ENCODE data around the gene SRRM5. TPM values are rescaled to one million over a fixed set of nuclear protein-coding genes. Genes with fewer than 3 reads are reported as not detected.
"Not testable (repeated sequence)": the region's sequence is repeated elsewhere in the genome, so short reads cannot be mapped to it uniquely, and the experiment has no call there.

The SRRM5 gene
- total and polyA plus RNA-seq, 7 donors = 0.27 to 1.1 (median 0.51) TPM; not detected in 3

- 85 to 88% methylated on average over 2 of the region's 2 CpGs for WGBS, 2 donors
- TF ChIP-seq POLR2AphosphoS5 (IDR thresholded peaks at IDR 0.05) (no peak), EP300 (IDR thresholded peaks at IDR 0.05) (no peak), POLR2A (IDR thresholded peaks at IDR 0.05) (no peak)
- TF ChIP-seq, protein P1, sequence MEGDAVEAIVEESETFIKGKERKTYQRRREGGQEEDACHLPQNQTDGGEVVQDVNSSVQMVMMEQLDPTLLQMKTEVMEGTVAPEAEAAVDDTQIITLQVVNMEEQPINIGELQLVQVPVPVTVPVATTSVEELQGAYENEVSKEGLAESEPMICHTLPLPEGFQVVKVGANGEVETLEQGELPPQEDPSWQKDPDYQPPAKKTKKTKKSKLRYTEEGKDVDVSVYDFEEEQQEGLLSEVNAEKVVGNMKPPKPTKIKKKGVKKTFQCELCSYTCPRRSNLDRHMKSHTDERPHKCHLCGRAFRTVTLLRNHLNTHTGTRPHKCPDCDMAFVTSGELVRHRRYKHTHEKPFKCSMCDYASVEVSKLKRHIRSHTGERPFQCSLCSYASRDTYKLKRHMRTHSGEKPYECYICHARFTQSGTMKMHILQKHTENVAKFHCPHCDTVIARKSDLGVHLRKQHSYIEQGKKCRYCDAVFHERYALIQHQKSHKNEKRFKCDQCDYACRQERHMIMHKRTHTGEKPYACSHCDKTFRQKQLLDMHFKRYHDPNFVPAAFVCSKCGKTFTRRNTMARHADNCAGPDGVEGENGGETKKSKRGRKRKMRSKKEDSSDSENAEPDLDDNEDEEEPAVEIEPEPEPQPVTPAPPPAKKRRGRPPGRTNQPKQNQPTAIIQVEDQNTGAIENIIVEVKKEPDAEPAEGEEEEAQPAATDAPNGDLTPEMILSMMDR (IDR thresholded peaks at IDR 0.05) = no peak
- Histone ChIP-seq H3K9me3 (no peaks in the 10 kb centered on the region), H3K4me3 (no peak overlapping the region), H3K27me3 (no peaks in the 10 kb centered on the region), H3K4me1 (peaks cover 0 to 28% (median 26%) of the 10 kb centered on the region in 4 donors), H3K27ac (no peak overlapping the region), H3K36me3 (peaks cover 0 to 8% (median 3%) of the 10 kb centered on the region in 4 donors)
- no peak for DNase-seq
- intact Hi-C loops (cut with DNase I) = no loop called here
These were observed 29.4 kb upstream of the SRRM5 start for GRCh38 chr19:43582495-43582894.

GRCh38 chr19:43584484-43584883, 27.4 kb upstream of the SRRM5 start:
- H3K9me3 ChIP-seq = no peaks in the 10 kb centered on the region
- no peak overlapping the region for H3K27ac ChIP-seq
- DNase-seq = no peak
- intact Hi-C loops (cut with DNase I) = no loop called here
- no peaks in the 10 kb centered on the region for H3K27me3 ChIP-seq
- H3K36me3 ChIP-seq = peaks cover 0 to 19% (median 5%) of the 10 kb centered on the region in 4 donors
- H3K4me3 ChIP-seq = no peak overlapping the region
- TF ChIP-seq, protein P1 (IDR thresholded peaks at IDR 0.05) = no peak
- H3K4me1 ChIP-seq = peaks cover 0 to 28% (median 26%) of the 10 kb centered on the region in 4 donors
- WGBS, 2 donors = 86 to 93% methylated on average over 1 of the region's 1 CpG

DNA sequence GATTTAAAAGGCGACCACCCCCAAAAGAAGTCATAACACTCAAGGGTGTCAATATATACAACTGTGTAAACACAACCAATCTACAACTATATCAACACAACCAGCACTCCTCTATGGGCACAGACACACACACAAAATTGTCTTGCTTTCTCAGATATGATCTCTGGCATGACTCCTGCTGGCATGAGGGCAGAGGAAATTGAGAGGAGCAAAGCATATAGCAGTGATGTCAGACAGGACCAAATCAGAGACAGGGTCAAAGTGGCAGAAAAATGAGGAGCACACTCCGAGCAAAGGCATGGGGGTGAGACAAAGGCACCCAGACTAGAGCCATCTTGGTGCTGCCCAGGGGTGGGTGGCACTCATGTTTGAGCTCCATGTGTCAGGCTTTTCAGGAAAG, 25.5 kb upstream of the SRRM5 start:
- WGBS, 2 donors = 90 to 96% methylated on average over 2 of the region's 2 CpGs
- DNase-seq = no peak
- TF ChIP-seq POLR2AphosphoS5 (IDR thresholded peaks at IDR 0.05) (no peak), EP300 (IDR thresholded peaks at IDR 0.05) (no peak), POLR2A (IDR thresholded peaks at IDR 0.05) (no peak)
- TF ChIP-seq, protein P1 (IDR thresholded peaks at IDR 0.05) = no peak
- Histone ChIP-seq H3K36me3 (peaks cover 0 to 36% (median 11%) of the 10 kb centered on the region in 4 donors), H3K27ac (no peak overlapping the region), H3K4me1 (peaks cover 0 to 14% (median 9%) of the 10 kb centered on the region in 4 donors), H3K4me3 (no peak overlapping the region), H3K27me3 (no peaks in the 10 kb centered on the region), H3K9me3 (no peaks in the 10 kb centered on the region)
- intact Hi-C loops (cut with DNase I) = no loop called here

DNA sequence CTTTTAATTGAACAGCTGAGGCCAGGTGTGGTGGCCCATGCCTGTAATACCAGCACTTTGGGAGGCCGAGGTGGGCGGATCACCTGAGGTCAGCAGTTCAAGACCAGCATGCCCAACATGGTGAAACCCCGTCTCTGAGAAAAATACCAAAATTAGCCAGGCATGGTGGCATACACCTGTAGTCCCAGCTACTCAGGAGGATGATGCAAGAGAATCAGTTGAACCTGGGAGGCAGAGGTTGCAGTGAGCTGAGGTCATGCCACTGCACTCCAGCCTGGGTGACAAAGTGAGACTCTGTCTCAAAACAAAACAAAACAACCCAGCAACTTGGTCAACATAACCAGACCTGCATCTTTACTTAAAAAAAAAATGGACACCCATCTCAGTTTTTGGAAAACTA, 24.9 kb upstream of the SRRM5 start:
- H3K4me1 ChIP-seq; H3K4me3 ChIP-seq; H3K27me3 ChIP-seq; H3K9me3 ChIP-seq; intact Hi-C loops (cut with DNase I); H3K27ac ChIP-seq; DNase-seq: not testable (repeated sequence)
- H3K36me3 ChIP-seq = peaks cover 0 to 43% (median 14%) of the 10 kb centered on the region in 4 donors
- WGBS, 2 donors = 95 to 97% methylated on average over 3 of the region's 3 CpGs

- no peaks in the 10 kb centered on the region for H3K9me3 ChIP-seq
- TF ChIP-seq EP300 (IDR thresholded peaks at IDR 0.05) (no peak), POLR2A (IDR thresholded peaks at IDR 0.05) (no peak), POLR2AphosphoS5 (IDR thresholded peaks at IDR 0.05) (no peak)
- TF ChIP-seq, protein P1 (IDR thresholded peaks at IDR 0.05) = no peak
- H3K4me1 ChIP-seq = peaks cover 0 to 16% (median 14%) of the 10 kb centered on the region in 4 donors
- DNase-seq = no peak
- WGBS, 2 donors = 89 to 93% methylated on average over 5 of the region's 5 CpGs
- H3K27me3 ChIP-seq = no peaks in the 10 kb centered on the region
- intact Hi-C loops (cut with DNase I) = no loop called here
- H3K36me3 ChIP-seq = peaks cover 16 to 66% (median 32%) of the 10 kb centered on the region in 4 donors
- no peak overlapping the region for H3K27ac ChIP-seq
- no peak overlapping the region for H3K4me3 ChIP-seq
These were observed 22.6 kb upstream of the SRRM5 start for GRCh38 chr19:43589277-43589676.
